Ovary (tissue), 9 donors: ENCODE results near the gene LYPLAL1. TPM values are rescaled to one million over a fixed set of nuclear protein-coding genes. Genes with fewer than 3 reads are reported as not detected.

Experiments used
- DNase-seq, 5 donors: peaks; one replicate each; pipeline ENCODE4 v3.0.0-alpha.2; 2019 to 2020
- H3K27ac ChIP-seq, 2 donors: fragments of 200-600 bp; one replicate each; pipeline versions ENCODE4 v1.5.1 to v1.8.0; 2019 to 2022
- H3K27me3 ChIP-seq: fragments of 200-600 bp; one replicate; pipeline ENCODE4 v1.8.0; 2022
- H3K36me3 ChIP-seq: fragments of 200-600 bp; sonication (generic); one replicate; pipeline ENCODE4 v1.5.1; 2019
- H3K4me1 ChIP-seq: one replicate; pipeline ENCODE4 v1.8.1; 2013; ENCODE audit warnings: mild to moderate bottlenecking, moderate library complexity; ENCODE audit not compliant: insufficient read depth
- H3K4me3 ChIP-seq: fragments of 200-600 bp; sonication (generic); one replicate; pipeline ENCODE4 v1.5.1; 2017
- H3K9me3 ChIP-seq, 2 donors: fragments of 200-600 bp in 1 of 2; sonication (generic) in 1 of 2; one replicate each; pipeline versions ENCODE4 v1.5.1 to v1.8.1; 2013 to 2019; ENCODE audit warnings: mild to moderate bottlenecking in 1 of 2, moderate library complexity in 1 of 2
- EP300 ChIP-seq: sonication (generic); formaldehyde crosslinking; IDR thresholded peaks from one replicate; pipeline ENCODE4 v1.6.1; 2017; ENCODE audit warnings: antibody characterized with exemption
- POLR2A ChIP-seq: fragments of 450-650 bp; IDR thresholded peaks from one replicate; pipeline ENCODE4 v1.6.1; 2017; ENCODE audit warnings: antibody characterized with exemption, mild to moderate bottlenecking, moderate library complexity
- WGBS, 3 donors: extraction: QIAGEN DNeasy Blood & Tissue Kit in 1 of 3; methylation state at CpG; one replicate each; pipeline versions ENCODE4 v1.1.5 to v1.1.7; 2013 to 2017; 5-methylcytosine and 5-hydroxymethylcytosine counted together
- intact Hi-C, 4 donors: fragments of 100-400 bp; cut with DNase I; formaldehyde crosslinking; loops; one replicate each; pipeline versions ENCODE4 v1.11.0 to v1.15.1; 2022 to 2023
- polyA plus RNA-seq, 2 donors: library from polyadenylated mRNA; stranded (reverse); fragments of 200-250 nt in 1 of 2; fragments of 350-450 nt in 1 of 2; fragmentation: Illumina TruSeq in 1 of 2; extraction: RNeasy Lipid Tissue Mini Kit (QIAGEN cat#74804) in 1 of 2; gene quantifications; one replicate each; pipeline ENCODE4 v1.2.3, GENCODE V29; 2013 to 2014
- total RNA-seq, 7 donors: library from RNA; depleted of rRNA in 2 of 7; stranded (reverse); fragments of >200 nt in 2 of 7; fragmentation: NEBNext Ultra II Directional in 3 of 7; extraction: Animal tissue kit (Norgen Biotek cat#: 25700) in 3 of 7; gene quantifications; one replicate each; pipeline versions ENCODE4 v1.1.0 to v1.2.4, GENCODE V29; 2016 to 2023
- TF ChIP-seq, protein P1 (sequence below), 3 donors: fragments of 450-650 bp in 2 of 3; fragments of 200-600 bp in 1 of 3; IDR thresholded peaks; one replicate each; pipeline versions ENCODE4 v1.5.1 to v1.8.0; 2016 to 2022; ENCODE audit warnings: antibody characterized with exemption in 3 of 3, mild to moderate bottlenecking in 1 of 3
- donor health status: DM: no; HTN: no; CAD: no; lungs with moderate emphysema.
- donor health status: DM: no; HTN: no; CAD: no.
- donor health status: Bipolar disorder and iron deficiency.
- donor health status: DM: yes; HTN: yes; CAD: no.
- donor health status: DM: no; HTN: no; CAD: no.
- donor health status: DM: yes; HTN: yes; CAD: no.

LYPLAL1 gene
- total and polyA plus RNA-seq, 9 donors, result 14.7 to 43.8 (median 36.8) TPM

GRCh38 chr1:219174460-219175211 lies 958 bp downstream of the LYPLAL1 start:
- Histone ChIP-seq H3K4me1 (peaks cover 7% of the 10 kb centered on the region), H3K27ac (peak overlapping the region; percentile 73 to 82), H3K27me3 (no peaks in the 10 kb centered on the region), H3K4me3 (peak overlapping the region; percentile 87), H3K9me3 (no peaks in the 10 kb centered on the region), H3K36me3 (no peaks in the 10 kb centered on the region)
- intact Hi-C loops, result loop anchor here in 1 of 4 donors (10.0 kb wide), 1 partner anchor 830 kb away; the partner anchor contains the start of gene TGFB2
- TF ChIP-seq EP300 (no peak), POLR2A (no peak)
- DNase-seq, result peak in 4 of 5 donors; percentile 31 to 39 (median 36)
- WGBS, 3 donors, result 11 to 13% (median 11%) methylated on average over 11 of the region's 11 CpGs

- intact Hi-C loops, result loop anchor here in 1 of 4 donors (10.0 kb wide), 1 partner anchor 830 kb away; the partner anchor contains the start of gene TGFB2
- DNase-seq, result no peak
- Histone ChIP-seq H3K9me3 (no peaks in the 10 kb centered on the region), H3K27ac (peak overlapping the region in 1 of 2 donors; percentile 82), H3K4me1 (peaks cover 9% of the 10 kb centered on the region), H3K36me3 (no peaks in the 10 kb centered on the region), H3K27me3 (no peaks in the 10 kb centered on the region), H3K4me3 (peak overlapping the region; percentile 87)
- WGBS, 3 donors, result 77 to 94% (median 87%) methylated on average over 3 of the region's 3 CpGs
- TF ChIP-seq POLR2A (no peak), EP300 (no peak)
- TF ChIP-seq, protein P1, sequence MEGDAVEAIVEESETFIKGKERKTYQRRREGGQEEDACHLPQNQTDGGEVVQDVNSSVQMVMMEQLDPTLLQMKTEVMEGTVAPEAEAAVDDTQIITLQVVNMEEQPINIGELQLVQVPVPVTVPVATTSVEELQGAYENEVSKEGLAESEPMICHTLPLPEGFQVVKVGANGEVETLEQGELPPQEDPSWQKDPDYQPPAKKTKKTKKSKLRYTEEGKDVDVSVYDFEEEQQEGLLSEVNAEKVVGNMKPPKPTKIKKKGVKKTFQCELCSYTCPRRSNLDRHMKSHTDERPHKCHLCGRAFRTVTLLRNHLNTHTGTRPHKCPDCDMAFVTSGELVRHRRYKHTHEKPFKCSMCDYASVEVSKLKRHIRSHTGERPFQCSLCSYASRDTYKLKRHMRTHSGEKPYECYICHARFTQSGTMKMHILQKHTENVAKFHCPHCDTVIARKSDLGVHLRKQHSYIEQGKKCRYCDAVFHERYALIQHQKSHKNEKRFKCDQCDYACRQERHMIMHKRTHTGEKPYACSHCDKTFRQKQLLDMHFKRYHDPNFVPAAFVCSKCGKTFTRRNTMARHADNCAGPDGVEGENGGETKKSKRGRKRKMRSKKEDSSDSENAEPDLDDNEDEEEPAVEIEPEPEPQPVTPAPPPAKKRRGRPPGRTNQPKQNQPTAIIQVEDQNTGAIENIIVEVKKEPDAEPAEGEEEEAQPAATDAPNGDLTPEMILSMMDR (IDR thresholded peaks at IDR 0.05), result no peak
Measured at GRCh38 chr1:219175212-219175564, 1.5 kb downstream of the LYPLAL1 start.

DNA sequence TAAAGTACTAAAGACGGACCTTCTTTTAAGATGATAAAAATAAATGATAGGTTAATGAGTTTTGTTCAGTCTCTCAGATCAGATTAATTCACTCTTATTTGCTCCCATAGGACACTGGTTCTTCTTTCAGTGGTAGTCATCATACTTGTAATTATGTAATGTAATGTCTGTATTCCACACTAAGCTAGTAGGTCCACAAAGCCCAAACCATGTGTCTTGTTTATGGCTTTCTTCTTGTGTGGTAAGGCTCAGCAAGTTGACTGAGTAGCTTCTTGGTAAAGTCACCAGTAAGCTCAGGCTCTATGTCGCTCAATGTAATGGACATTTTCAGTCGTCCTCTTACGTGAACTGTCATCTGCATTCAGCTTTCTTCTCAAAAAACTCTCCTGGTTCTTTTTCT lies 2.5 kb downstream of the LYPLAL1 start:
- 90 to 94% (median 91%) methylated on average over 4 of the region's 4 CpGs for WGBS, 3 donors
- no peaks in the 10 kb centered on the region for H3K9me3 ChIP-seq

GRCh38 chr1:219177363-219177762 lies 3.7 kb downstream of the LYPLAL1 start:
- Histone ChIP-seq H3K4me3 (no peak overlapping the region), H3K27ac (no peak overlapping the region), H3K9me3 (no peaks in the 10 kb centered on the region), H3K36me3 (no peaks in the 10 kb centered on the region), H3K27me3 (no peaks in the 10 kb centered on the region), H3K4me1 (peaks cover 9% of the 10 kb centered on the region)
- DNase-seq, result no peak
- 84 to 86% (median 84%) methylated on average over 3 of the region's 3 CpGs for WGBS, 3 donors
- TF ChIP-seq POLR2A (no peak), EP300 (no peak)
- TF ChIP-seq, protein P1 (IDR thresholded peaks at IDR 0.05), result no peak
- intact Hi-C loops, result loop anchor here in 1 of 4 donors (10.0 kb wide), 1 partner anchor 833 kb away; the partner anchor contains the start of gene TGFB2

More for the DNA sequence above, 2.5 kb downstream of the LYPLAL1 start:
- intact Hi-C loops, result loop anchor here in 1 of 4 donors (10.0 kb wide), 1 partner anchor 831 kb away; the partner anchor contains the start of gene TGFB2
- H3K27ac ChIP-seq, result no peak overlapping the region
- H3K27me3 ChIP-seq, result no peaks in the 10 kb centered on the region
- no peak for TF ChIP-seq POLR2A
- no peak for TF ChIP-seq EP300
- TF ChIP-seq, protein P1 (IDR thresholded peaks at IDR 0.05), result no peak
- no peaks in the 10 kb centered on the region for H3K36me3 ChIP-seq
- peaks cover 9% of the 10 kb centered on the region for H3K4me1 ChIP-seq
- DNase-seq, result no peak
- H3K4me3 ChIP-seq, result no peak overlapping the region

DNA sequence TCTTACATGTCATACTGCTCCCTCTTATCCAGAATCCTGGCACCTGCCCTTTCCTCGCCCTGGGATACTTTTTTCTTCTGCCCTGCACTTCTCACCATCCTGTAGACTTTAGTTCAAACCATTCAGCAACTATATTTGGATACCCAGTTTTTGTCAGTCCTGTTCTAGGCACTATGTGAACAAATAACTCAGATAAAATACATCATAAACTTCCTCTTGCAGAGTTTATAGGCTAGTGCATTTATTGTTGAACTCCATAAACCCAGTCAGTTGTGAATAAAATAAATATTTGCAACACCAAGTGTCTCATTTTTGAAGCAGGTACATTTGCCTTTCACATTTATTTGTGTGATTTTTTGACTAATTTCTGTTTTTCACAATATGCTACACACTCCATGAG lies 4.3 kb downstream of the LYPLAL1 start:
- TF ChIP-seq, protein P1 (IDR thresholded peaks at IDR 0.05), result no peak
- TF ChIP-seq POLR2A (no peak), EP300 (no peak)
- H3K4me3 ChIP-seq, result no peak overlapping the region
- peaks cover 9% of the 10 kb centered on the region for H3K4me1 ChIP-seq
- no peaks in the 10 kb centered on the region for H3K36me3 ChIP-seq
- DNase-seq, result no peak
- 88 to 98% (median 95%) methylated on average over 1 of the region's 1 CpG for WGBS, 3 donors
- intact Hi-C loops, result loop anchor here in 1 of 4 donors (10.0 kb wide), 1 partner anchor 833 kb away; the partner anchor contains the start of gene TGFB2
- no peak overlapping the region for H3K27ac ChIP-seq
- no peaks in the 10 kb centered on the region for H3K27me3 ChIP-seq
- no peaks in the 10 kb centered on the region for H3K9me3 ChIP-seq
